GM18873 (cell line): ENCODE results near the gene PTPRN2.

Experiments
- ATAC-seq: cut with Tn5 transposase; IDR thresholded peaks from one replicate; pipeline ENCODE4 v1.9.1; 2021; ENCODE audit warnings: mild to moderate bottlenecking, moderate library complexity, moderate number of reproducible peaks; ENCODE audit not compliant: unreplicated experiment, low FRiP score

PTPRN2 gene

GRCh38 chr7:158450476-158451124 lies 137.0 kb downstream of the PTPRN2 start:
- no peak for ATAC-seq

GRCh38 chr7:158449942-158450341 lies 137.7 kb downstream of the PTPRN2 start:
- no peak for ATAC-seq

- no peak for ATAC-seq
Measured at GRCh38 chr7:158449266-158449665, 138.4 kb downstream of the PTPRN2 start.

GRCh38 chr7:158448430-158449100 lies 139.1 kb downstream of the PTPRN2 start:
- ATAC-seq, result no peak

GRCh38 chr7:158447506-158448171 lies 140.0 kb downstream of the PTPRN2 start:
- no peak for ATAC-seq

- no peak for ATAC-seq
Measured at GRCh38 chr7:158447151-158447505, 140.5 kb downstream of the PTPRN2 start.

GRCh38 chr7:158446706-158447105 lies 140.9 kb downstream of the PTPRN2 start:
- ATAC-seq, result no peak

- no peak for ATAC-seq
Measured at GRCh38 chr7:158446281-158446680, 141.3 kb downstream of the PTPRN2 start.

GRCh38 chr7:158445421-158446175 lies 142.0 kb downstream of the PTPRN2 start:
- ATAC-seq, result no peak

- ATAC-seq, result no peak
Measured at GRCh38 chr7:158444501-158445420, 142.9 kb downstream of the PTPRN2 start.

GRCh38 chr7:158443688-158444483 lies 143.7 kb downstream of the PTPRN2 start:
- ATAC-seq, result no peak

- ATAC-seq, result no peak
Measured at GRCh38 chr7:158443014-158443687, 144.5 kb downstream of the PTPRN2 start.

- no peak for ATAC-seq
Measured at GRCh38 chr7:158442260-158442659, 145.4 kb downstream of the PTPRN2 start.

GRCh38 chr7:158439035-158439434 lies 148.6 kb downstream of the PTPRN2 start:
- ATAC-seq, result no peak

GRCh38 chr7:158432369-158433341 lies 155.0 kb downstream of the PTPRN2 start:
- no peak for ATAC-seq

GRCh38 chr7:158431941-158432347 lies 155.7 kb downstream of the PTPRN2 start:
- ATAC-seq, result no peak
